ENCODE data around the gene ACSF2.
A peak's percentile ranks its signal among the peaks of the same experiment; 100 is the strongest.
"Not testable (repeated sequence)": the region's sequence is repeated elsewhere in the genome, so short reads cannot be mapped to it uniquely, and the experiment has no call there.

The ACSF2 gene

DNA sequence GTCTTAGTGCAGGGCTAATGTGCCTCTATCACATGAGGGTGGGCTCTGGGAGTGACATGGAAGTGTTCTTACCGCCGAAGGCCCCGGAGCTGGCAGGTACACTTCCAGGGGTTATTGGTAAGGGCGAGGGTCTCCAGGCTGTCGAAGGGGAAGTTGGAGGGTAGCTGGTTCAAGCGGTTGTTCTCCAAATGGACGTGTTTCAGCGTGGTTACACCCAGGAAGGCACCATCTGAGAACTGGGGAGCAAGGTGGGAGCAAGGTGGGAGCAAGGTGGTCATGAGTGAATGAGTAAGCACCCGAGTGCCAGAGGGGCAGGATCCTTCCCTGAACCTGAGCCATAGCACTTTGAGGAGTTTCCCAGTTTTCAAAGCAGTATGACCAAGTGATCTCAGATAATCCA is 39.6 kb downstream of the ACSF2 start:
- H3K36me3 Mint-ChIP-seq (ENCODE audit: insufficient read depth) = no peaks in the 10 kb centered on the region
- peaks cover 32% of the 10 kb centered on the region for H3K27me3 Mint-ChIP-seq

DNA sequence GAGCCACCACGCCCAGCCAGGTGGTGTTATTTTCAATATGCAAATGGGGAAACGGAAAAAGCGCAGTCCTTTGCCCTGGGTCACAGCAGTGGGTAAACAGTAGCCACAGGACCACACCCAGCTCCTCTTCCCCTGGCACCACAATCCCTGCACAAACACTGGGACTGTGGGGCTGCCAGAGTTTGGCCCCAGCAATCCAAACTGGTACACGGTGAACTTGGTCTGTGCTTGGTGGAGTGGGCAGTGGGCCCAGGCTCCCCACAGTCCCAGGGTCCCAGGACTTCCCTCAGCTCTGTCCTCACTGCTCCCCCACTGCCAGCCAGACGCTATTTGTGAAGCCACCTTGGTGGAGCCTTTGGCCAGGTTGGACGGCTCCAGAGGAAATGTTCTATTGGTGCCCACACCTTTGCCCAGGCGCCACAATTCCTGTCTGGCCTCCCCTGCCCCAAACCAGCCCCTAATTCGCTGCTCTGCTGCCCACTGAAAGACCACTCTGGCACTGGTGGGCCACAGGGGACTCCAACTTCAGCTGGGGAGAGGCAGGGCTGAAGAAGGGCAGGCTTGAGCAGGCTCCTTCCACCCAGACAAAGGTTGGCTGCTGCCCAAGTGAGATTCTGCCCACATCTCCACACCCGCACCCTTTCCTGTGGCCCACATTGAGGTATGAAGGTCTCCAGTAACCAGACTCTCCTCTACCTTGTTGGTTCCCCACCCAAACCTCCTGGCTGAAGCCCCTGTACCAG is 40.5 kb downstream of the ACSF2 start:
- Mint-ChIP-seq H3K36me3 (ENCODE audit: insufficient read depth) (peaks cover 2% of the 10 kb centered on the region), H3K27ac (ENCODE audit: low read depth) (peak overlapping the region; percentile 46), H3K4me3 (no peak overlapping the region), H3K4me1 (peaks cover 20% of the 10 kb centered on the region), H3K9me3 (no peaks in the 10 kb centered on the region), H3K27me3 (peaks cover 32% of the 10 kb centered on the region)
- ATAC-seq (replicated peaks; ENCODE audit: extremely low read depth, poor library complexity, severe bottlenecking) = no peak
- no peak for DNase-seq (ENCODE audit: low spot score in 2 of 2)

More for the DNA sequence above, 39.6 kb downstream of the ACSF2 start:
- Mint-ChIP-seq H3K9me3 (no peaks in the 10 kb centered on the region), H3K4me1 (peaks cover 20% of the 10 kb centered on the region), H3K27ac (ENCODE audit: low read depth) (no peak overlapping the region), H3K4me3 (no peak overlapping the region)
- ATAC-seq (replicated peaks; ENCODE audit: extremely low read depth, poor library complexity, severe bottlenecking) (no peak), DNase-seq (ENCODE audit: low spot score in 2 of 2) (no peak)

DNA sequence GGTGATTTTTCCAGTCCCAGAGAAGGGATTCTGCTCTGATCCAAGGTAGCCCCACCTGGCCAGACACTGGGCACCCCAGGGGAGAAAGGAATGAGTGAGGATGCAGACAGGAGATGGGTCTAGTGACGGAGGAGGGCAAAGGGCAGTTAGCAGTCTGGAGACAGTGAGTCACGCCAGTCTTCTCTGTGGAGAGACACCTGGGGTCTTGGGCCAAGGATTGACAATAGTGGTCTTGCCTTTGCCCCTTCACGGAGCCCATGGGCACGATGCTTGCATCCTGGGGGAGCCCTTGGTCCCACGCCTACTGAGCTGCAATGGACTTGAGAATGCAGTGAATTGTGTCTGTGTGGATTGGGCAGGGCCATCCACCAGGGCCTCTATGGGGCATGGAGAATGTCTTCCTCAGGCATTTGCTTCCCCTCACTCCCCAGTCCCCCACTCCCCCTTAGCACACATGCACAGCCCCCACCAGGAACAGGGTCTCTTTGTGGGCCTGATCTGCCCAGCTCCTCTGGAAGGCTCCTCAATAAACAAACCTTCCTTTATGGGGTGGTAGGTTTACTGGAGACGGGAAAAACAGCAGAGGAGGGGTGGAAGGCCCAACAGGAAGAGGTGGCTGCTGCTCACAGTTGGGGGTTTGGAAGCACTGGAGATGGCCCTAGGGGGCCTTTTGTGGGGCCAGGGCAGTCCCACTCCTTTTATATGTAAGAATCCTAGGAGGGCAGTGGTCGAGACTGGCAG is 41.3 kb downstream of the ACSF2 start:
- Mint-ChIP-seq H3K4me1 (peaks cover 20% of the 10 kb centered on the region), H3K36me3 (ENCODE audit: insufficient read depth) (peaks cover 2% of the 10 kb centered on the region), H3K9me3 (no peaks in the 10 kb centered on the region), H3K27me3 (peaks cover 32% of the 10 kb centered on the region), H3K27ac (ENCODE audit: low read depth) (peak overlapping the region; percentile 46), H3K4me3 (peak overlapping the region; percentile 7)
- DNase-seq (ENCODE audit: low spot score in 2 of 2) (no peak), ATAC-seq (replicated peaks; ENCODE audit: extremely low read depth, poor library complexity, severe bottlenecking) (no peak)

DNA sequence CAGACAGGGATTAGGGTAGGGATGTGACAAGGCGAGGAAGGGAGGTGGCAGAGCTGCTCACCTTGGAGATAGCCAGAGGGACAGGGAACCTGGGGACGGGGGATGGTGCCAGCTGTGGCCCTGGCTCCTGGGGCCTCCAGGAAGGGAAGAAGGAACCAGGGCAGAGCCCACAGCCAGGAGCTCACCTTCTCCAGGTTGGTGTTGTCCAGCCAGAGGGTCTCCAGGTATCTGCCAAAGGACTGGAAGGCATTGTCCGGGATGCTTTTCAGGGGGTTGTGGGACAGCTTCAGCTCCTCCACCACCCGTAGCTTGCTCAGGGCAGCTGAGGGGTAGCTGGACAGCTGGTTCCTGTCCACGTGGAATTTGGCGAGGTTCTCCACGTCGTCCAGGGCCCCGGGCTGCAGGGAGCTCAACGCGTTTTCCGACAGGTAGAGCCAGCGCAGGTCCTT is 41.9 kb downstream of the ACSF2 start:
- Mint-ChIP-seq H3K4me3 (peak overlapping the region; percentile 7), H3K4me1 (peaks cover 20% of the 10 kb centered on the region), H3K36me3 (ENCODE audit: insufficient read depth) (peaks cover 2% of the 10 kb centered on the region), H3K27ac (ENCODE audit: low read depth) (no peak overlapping the region), H3K9me3 (no peaks in the 10 kb centered on the region), H3K27me3 (peaks cover 32% of the 10 kb centered on the region)
- DNase-seq (ENCODE audit: low spot score in 2 of 2) = no peak
- no peak for ATAC-seq (replicated peaks; ENCODE audit: extremely low read depth, poor library complexity, severe bottlenecking)

DNA sequence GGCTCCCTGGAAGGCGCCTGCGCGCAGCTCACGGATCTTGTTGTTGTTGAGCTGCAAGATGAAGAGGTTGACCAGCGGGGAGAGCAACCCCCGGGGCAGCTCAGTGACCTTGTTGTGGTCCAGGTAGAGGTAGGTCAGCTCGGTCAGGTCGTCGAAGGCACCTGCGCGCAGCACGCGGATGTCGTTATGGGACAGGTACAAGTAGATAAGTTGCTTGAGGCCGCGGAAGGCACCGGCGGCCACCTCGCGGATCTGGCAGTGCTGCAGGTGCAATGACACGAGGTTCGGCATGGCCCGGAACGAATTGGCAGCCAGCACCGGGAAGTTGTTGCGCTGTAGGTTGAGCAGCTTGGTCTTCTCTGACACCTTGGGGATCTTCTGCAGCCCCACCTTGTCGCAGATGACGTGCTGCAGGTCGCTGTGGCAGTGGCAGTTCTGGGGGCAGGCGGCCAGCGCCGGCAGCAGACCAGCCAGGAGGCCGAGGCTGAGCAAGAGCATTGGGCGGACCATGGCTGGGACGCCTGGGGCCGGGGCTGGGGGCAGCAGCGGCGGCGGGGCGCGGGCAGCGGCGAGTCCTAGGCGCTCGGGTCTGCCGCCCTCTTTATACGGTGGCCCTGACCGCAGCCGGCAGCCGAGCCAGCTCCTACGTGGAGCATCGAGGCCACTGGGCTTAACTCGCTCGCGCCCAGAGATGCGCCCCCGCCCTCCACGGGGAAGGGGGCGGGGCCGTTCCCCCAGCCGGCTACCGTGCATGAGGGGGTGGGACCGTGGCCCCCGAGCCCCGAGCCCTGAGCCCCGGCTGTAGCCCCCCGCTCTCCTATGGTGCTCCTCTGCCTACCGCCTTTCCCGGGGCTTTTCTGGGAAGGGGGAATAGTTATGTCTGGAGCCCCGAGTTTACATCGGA is 42.5 kb downstream of the ACSF2 start, which contains the start of gene CHAD:
CHAD (minus strand) TSS at position 577 of the 904 bp plus-strand sequence; CDS start at position 510, 67 bp downstream.
- ATAC-seq (replicated peaks; ENCODE audit: extremely low read depth, poor library complexity, severe bottlenecking) = no peak
- H3K9me3 Mint-ChIP-seq = no peaks in the 10 kb centered on the region
- H3K27me3 Mint-ChIP-seq = peaks cover 32% of the 10 kb centered on the region
- H3K36me3 Mint-ChIP-seq (ENCODE audit: insufficient read depth) = peaks cover 2% of the 10 kb centered on the region
- peak within 1 kb of the TSS; percentile 48 for H3K4me3 Mint-ChIP-seq
- no peak within 1 kb of the TSS for H3K27ac Mint-ChIP-seq (ENCODE audit: low read depth)
- peaks cover 20% of the 10 kb centered on the region for H3K4me1 Mint-ChIP-seq
- no peak for DNase-seq (ENCODE audit: low spot score in 2 of 2)

DNA sequence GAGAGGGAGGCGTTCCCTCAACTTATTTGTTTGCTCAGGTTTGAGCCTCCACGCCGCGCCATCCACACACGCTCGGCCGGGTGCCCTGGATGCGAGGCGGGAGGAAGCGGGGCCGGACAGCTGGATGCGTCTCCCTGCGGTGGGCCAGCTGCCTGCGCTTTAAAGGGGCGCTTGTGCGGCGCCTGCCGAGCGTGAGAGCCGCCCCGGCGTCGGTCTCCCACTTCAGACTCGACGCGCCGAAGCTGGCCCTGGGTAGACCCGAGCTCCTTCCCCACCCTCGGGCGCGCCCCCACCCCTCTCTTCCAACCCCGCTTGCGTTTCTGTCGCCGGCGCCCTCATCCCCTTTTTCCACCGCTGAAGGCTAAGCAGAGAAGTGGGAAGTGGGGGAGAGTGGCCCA is 43.2 kb downstream of the ACSF2 start:
- no peak overlapping the region for H3K27ac Mint-ChIP-seq (ENCODE audit: low read depth)
- H3K36me3 Mint-ChIP-seq (ENCODE audit: insufficient read depth) = peaks cover 2% of the 10 kb centered on the region
- ATAC-seq (replicated peaks; ENCODE audit: extremely low read depth, poor library complexity, severe bottlenecking) = no peak
- no peak for DNase-seq (ENCODE audit: low spot score in 2 of 2)
- no peaks in the 10 kb centered on the region for H3K9me3 Mint-ChIP-seq
- H3K4me3 Mint-ChIP-seq = peak overlapping the region; percentile 9
- H3K4me1 Mint-ChIP-seq = peaks cover 20% of the 10 kb centered on the region
- peaks cover 32% of the 10 kb centered on the region for H3K27me3 Mint-ChIP-seq

DNA sequence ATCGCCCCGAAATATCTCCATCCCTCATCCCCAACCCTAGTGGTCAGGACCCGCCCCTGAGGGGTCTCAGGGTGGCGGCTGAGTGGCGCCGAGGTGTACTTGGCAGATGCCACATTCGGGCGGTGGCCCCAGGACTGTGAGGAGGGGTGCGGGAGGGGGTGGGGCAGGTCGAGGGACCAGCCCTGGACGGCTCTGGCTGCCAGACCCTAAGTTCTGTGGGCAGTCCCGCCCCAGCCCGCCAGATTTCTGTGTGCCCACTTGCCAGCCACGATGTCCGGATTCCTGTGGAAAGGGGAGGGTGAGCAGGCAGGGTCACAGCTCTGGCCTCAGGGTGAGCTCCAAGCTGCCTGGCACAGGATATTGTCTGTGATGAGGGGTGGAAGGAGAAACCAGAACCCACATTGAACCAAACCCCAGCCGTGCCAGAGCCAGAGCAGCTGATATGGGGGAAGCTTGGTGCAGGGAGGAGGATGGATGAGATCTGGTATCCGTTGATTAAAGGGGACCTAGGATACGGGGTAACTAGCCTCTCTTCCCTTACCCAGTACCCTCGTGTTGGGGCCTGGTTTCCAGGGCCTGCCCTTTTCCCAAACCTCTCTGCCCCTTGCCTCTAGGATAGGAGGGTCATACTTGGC is 43.8 kb downstream of the ACSF2 start:
- no peak overlapping the region for H3K27ac Mint-ChIP-seq (ENCODE audit: low read depth)
- peaks cover 20% of the 10 kb centered on the region for H3K4me1 Mint-ChIP-seq
- DNase-seq (ENCODE audit: low spot score in 2 of 2) (no peak), ATAC-seq (replicated peaks; ENCODE audit: extremely low read depth, poor library complexity, severe bottlenecking) (no peak)
- H3K36me3 Mint-ChIP-seq (ENCODE audit: insufficient read depth) = peaks cover 2% of the 10 kb centered on the region
- H3K9me3 Mint-ChIP-seq = no peaks in the 10 kb centered on the region
- peak overlapping the region; percentile 9 for H3K4me3 Mint-ChIP-seq
- H3K27me3 Mint-ChIP-seq = peaks cover 31% of the 10 kb centered on the region

DNA sequence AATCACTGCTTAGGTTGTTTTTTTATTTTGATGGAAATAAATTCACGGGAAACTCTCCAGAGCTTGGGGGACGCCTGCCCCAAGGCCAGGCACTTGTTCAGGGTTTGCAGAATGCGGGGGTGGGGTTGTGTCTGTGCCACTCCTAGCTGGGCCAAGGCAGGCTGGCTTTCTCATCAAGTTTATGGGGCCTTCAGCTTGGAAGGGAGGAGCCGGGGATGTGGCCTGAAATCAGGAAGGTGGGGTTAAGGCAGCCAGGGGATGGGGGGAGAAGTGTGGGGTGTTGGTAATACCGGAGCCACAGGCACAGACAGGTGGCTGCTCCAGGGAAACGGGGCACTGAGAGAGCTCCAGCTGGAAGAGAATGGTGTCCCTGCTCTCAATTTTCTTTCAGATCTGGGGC is 44.4 kb downstream of the ACSF2 start:
- DNase-seq (ENCODE audit: low spot score in 2 of 2) = no peak
- ATAC-seq (replicated peaks; ENCODE audit: extremely low read depth, poor library complexity, severe bottlenecking) = no peak
- Mint-ChIP-seq H3K27ac (ENCODE audit: low read depth) (no peak overlapping the region), H3K9me3 (no peaks in the 10 kb centered on the region), H3K27me3 (peaks cover 24% of the 10 kb centered on the region), H3K4me1 (peaks cover 20% of the 10 kb centered on the region), H3K4me3 (no peak overlapping the region), H3K36me3 (ENCODE audit: insufficient read depth) (peaks cover 2% of the 10 kb centered on the region)

DNA sequence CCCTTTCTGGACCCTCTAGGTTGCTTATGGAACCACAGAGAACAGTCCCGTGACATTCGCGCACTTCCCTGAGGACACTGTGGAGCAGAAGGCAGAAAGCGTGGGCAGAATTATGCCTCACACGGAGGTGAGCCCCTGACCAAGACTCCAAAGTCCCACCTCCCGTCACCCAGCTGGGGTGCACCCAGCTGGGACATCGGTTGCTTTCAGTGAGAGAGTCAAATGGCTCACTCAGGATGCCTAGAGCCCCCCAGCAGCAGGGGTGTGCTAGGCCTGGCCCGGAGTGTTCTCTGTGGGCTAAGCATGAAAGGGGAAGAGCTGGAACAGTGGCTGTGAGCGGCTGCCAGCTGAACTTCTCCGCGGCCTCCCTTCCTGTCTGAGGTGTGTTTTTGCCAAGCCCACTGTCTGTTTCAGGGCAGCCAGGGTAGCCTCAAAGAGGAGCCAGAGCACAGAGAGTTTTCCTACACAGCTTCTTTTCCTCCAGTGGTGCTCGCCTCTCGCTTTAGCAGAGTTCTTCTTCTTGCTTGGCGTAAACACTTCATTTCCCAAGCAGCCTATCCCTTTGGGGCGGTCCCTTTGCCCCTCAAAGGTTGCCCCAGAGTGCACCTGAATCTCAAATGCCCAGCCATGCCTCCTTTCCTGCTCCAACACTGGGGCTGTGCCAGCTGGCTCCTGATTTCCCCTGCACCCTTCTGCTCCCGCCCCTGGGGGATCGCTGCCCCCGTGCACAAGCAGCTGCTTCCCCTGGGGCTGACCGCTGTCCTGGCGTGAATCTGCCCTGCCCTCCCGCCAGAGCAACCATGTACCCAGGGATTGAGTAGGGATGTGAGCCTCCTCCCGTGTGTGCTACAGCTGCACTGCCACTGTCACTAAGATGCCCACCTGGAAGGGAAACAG is 45.2 kb downstream of the ACSF2 start:
- Mint-ChIP-seq H3K9me3 (no peaks in the 10 kb centered on the region), H3K4me3 (no peak overlapping the region), H3K36me3 (ENCODE audit: insufficient read depth) (peaks cover 2% of the 10 kb centered on the region), H3K4me1 (peaks cover 20% of the 10 kb centered on the region), H3K27me3 (peaks cover 22% of the 10 kb centered on the region), H3K27ac (ENCODE audit: low read depth) (no peak overlapping the region)
- DNase-seq (ENCODE audit: low spot score in 2 of 2) (no peak), ATAC-seq (replicated peaks; ENCODE audit: extremely low read depth, poor library complexity, severe bottlenecking) (no peak)

DNA sequence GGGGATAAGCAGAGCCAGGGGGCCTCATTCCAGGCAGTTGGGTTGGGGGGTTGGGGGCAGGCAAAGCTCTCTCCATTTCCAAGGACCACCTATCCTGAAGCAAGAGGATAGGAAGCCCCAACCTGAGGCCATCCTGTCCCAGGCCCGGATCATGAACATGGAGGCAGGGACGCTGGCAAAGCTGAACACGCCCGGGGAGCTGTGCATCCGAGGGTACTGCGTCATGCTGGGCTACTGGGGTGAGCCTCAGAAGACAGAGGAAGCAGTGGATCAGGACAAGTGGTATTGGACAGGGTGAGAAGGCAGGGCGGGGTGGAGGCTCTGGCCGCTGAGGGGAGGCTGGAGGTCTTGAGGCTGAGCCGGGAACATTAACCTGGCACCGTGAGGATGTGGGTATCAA is 46.3 kb downstream of the ACSF2 start:
- Mint-ChIP-seq H3K4me1 (peaks cover 12% of the 10 kb centered on the region), H3K36me3 (ENCODE audit: insufficient read depth) (peaks cover 2% of the 10 kb centered on the region), H3K4me3 (no peak overlapping the region)

DNA sequence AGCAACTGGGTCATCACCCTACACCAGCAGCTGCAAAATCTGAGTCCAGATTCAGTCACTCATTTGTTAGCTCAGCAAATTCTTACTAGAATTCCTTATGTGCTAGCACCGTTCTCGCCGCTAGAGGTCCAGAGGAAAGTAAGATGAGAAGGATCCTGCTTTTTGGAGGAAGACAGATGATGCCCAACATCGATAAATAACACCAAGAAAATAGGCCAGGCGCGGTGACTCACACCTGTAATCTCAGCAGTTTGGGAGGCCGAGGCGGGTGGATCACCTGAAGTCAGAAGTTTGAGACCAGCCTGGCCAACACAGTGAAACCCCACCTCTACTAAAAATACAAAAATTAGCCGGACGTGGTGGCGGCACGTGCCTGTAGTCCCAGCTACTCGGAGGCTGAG is 46.7 kb downstream of the ACSF2 start:
- ATAC-seq (replicated peaks; ENCODE audit: extremely low read depth, poor library complexity, severe bottlenecking); H3K27me3 Mint-ChIP-seq; DNase-seq (ENCODE audit: low spot score in 2 of 2): not testable (repeated sequence)

More for the DNA sequence above, 46.3 kb downstream of the ACSF2 start:
- Mint-ChIP-seq H3K27ac (ENCODE audit: low read depth) (no peak overlapping the region), H3K27me3 (peaks cover 14% of the 10 kb centered on the region), H3K9me3 (no peaks in the 10 kb centered on the region)
- DNase-seq (ENCODE audit: low spot score in 2 of 2) (no peak), ATAC-seq (replicated peaks; ENCODE audit: extremely low read depth, poor library complexity, severe bottlenecking) (no peak)

More for the DNA sequence above, 46.7 kb downstream of the ACSF2 start:
- not testable (repeated sequence) for H3K27ac Mint-ChIP-seq (ENCODE audit: low read depth); H3K4me1 Mint-ChIP-seq; H3K9me3 Mint-ChIP-seq; H3K36me3 Mint-ChIP-seq (ENCODE audit: insufficient read depth); H3K4me3 Mint-ChIP-seq

All from central memory CD8-positive, alpha-beta T cell (primary cell).